ENCODE data around the gene COL4A2.
A peak's percentile ranks its signal among the peaks of the same experiment; 100 is the strongest.

The COL4A2 gene

GRCh38 chr13:110399801-110400200, 92.7 kb downstream of the COL4A2 start:
- CTCF ChIA-PET, result no interaction called here

GRCh38 chr13:110400786-110401533, 93.9 kb downstream of the COL4A2 start:
- no peak overlapping the region for H3K27ac ChIP-seq
- POLR2A ChIA-PET (ENCODE audit: low non-redundant PET), result no interaction called here
- DNase-seq (ENCODE audit: low spot score), result no peak
- TF ChIP-seq, protein P1, sequence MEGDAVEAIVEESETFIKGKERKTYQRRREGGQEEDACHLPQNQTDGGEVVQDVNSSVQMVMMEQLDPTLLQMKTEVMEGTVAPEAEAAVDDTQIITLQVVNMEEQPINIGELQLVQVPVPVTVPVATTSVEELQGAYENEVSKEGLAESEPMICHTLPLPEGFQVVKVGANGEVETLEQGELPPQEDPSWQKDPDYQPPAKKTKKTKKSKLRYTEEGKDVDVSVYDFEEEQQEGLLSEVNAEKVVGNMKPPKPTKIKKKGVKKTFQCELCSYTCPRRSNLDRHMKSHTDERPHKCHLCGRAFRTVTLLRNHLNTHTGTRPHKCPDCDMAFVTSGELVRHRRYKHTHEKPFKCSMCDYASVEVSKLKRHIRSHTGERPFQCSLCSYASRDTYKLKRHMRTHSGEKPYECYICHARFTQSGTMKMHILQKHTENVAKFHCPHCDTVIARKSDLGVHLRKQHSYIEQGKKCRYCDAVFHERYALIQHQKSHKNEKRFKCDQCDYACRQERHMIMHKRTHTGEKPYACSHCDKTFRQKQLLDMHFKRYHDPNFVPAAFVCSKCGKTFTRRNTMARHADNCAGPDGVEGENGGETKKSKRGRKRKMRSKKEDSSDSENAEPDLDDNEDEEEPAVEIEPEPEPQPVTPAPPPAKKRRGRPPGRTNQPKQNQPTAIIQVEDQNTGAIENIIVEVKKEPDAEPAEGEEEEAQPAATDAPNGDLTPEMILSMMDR (conservative IDR thresholded peaks at IDR 0.05; ENCODE audit: low read depth), result no peak
- CTCF ChIA-PET, result interaction anchor here (0.7 to 1.0 kb wide), 2 partner anchors 11 to 93 kb away, joined by 3 to 4 read pairs; no protein-coding TSS in a partner anchor

More at GRCh38 chr13:110399801-110400200, 92.7 kb downstream of the COL4A2 start:
- POLR2A ChIA-PET (ENCODE audit: low non-redundant PET), result no interaction called here
- TF ChIP-seq, protein P1 (conservative IDR thresholded peaks at IDR 0.05; ENCODE audit: low read depth), result no peak
- DNase-seq (ENCODE audit: low spot score), result no peak
- no peak overlapping the region for H3K27ac ChIP-seq

DNA sequence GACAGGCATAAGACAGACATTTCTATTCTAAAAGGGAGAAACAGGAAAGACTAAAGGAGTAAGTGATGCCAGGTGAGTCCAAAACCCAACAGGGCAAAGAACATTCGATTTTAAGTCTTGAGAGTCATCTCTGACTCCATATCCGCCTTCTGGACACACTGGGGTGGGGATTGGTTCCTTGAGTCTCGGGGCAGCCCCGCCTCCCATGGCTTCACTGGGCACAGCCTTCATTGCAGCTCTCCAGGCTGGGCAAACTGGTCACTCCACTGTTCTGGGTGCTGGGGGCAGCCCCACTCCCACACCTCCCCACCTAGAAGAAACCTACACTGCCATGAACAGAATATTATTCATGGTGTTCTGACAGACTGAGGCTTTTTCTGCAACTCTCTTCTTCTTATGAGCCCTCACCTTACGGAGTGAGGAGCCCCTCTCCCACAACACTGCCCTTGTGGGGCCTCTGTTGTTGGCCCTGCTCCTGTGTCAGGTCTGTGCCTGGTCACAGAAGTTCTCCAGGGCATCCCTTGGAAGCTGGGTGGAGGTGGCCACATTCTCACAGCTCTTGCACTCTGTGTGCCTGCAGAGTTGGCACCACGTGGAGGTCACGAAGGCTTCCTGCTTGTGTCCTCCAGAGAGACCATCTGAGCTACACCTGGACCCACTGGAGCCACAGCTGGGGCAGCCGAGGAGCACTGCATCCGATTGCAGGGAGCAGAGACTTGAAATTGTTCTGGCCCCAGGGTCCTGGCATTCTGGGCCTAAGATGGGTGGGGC, 95.4 kb downstream of the COL4A2 start:
- peak overlapping the region; percentile 24; the same call in 1 of the 2 replicates for H3K27ac ChIP-seq
- no peak for DNase-seq (ENCODE audit: low spot score)
- TF ChIP-seq, protein P1 (conservative IDR thresholded peaks at IDR 0.05; ENCODE audit: low read depth), result no peak
- CTCF ChIA-PET, result no interaction called here
- POLR2A ChIA-PET (ENCODE audit: low non-redundant PET), result no interaction called here

DNA sequence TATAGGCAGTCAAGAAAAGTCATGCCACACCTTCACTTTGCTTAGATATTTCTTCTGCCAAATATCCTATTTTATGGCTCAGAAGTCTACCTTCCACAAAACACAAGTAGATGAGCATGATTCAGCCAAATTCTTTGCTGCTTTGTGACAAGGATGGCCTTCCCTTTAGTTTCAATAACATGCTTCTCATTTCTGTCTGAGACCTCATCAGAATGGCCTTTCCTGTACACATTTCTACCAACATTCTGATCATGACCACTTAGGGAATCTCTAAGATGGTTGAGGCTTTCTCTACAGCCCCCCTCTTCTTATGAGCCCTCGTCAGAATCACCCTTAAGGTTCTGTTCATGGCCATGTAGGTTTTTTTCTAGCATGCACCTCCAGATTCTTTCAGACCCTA, 96.2 kb downstream of the COL4A2 start:
- TF ChIP-seq, protein P1 (conservative IDR thresholded peaks at IDR 0.05; ENCODE audit: low read depth), result no peak
- DNase-seq (ENCODE audit: low spot score), result no peak
- CTCF ChIA-PET, result no interaction called here
- POLR2A ChIA-PET (ENCODE audit: low non-redundant PET), result no interaction called here
- no peak overlapping the region for H3K27ac ChIP-seq

- ChIA-PET CTCF (no interaction called here), POLR2A (ENCODE audit: low non-redundant PET) (no interaction called here)
- H3K27ac ChIP-seq, result no peak overlapping the region
- no peak for DNase-seq (ENCODE audit: low spot score)
- TF ChIP-seq, protein P1 (conservative IDR thresholded peaks at IDR 0.05; ENCODE audit: low read depth), result no peak
Observed at GRCh38 chr13:110403721-110404120, 96.6 kb downstream of the COL4A2 start.

- POLR2A ChIA-PET (ENCODE audit: low non-redundant PET), result no interaction called here
- CTCF ChIA-PET, result no interaction called here
Observed at GRCh38 chr13:110404321-110404720, 97.2 kb downstream of the COL4A2 start.

More at GRCh38 chr13:110404321-110404720, 97.2 kb downstream of the COL4A2 start:
- TF ChIP-seq, protein P1 (conservative IDR thresholded peaks at IDR 0.05; ENCODE audit: low read depth), result no peak
- no peak for DNase-seq (ENCODE audit: low spot score)
- peak overlapping the region; percentile 34; the same call in 1 of the 2 replicates for H3K27ac ChIP-seq

Data from RWPE1 (cell line).